ENCODE measurements around the gene FOXD4. TPM values are rescaled to one million over a fixed set of nuclear protein-coding genes. Genes with fewer than 3 reads are reported as not detected.
"Not testable (repeated sequence)": the region's sequence is repeated elsewhere in the genome, so short reads cannot be mapped to it uniquely, and the experiment has no call there.

FOXD4 gene
- total and polyA plus RNA-seq, 2 of the 8 experiments (the other 6 are each of a cell fraction or from before 2014, with no cell fraction given) = 0.03 TPM; not detected in 1

DNA sequence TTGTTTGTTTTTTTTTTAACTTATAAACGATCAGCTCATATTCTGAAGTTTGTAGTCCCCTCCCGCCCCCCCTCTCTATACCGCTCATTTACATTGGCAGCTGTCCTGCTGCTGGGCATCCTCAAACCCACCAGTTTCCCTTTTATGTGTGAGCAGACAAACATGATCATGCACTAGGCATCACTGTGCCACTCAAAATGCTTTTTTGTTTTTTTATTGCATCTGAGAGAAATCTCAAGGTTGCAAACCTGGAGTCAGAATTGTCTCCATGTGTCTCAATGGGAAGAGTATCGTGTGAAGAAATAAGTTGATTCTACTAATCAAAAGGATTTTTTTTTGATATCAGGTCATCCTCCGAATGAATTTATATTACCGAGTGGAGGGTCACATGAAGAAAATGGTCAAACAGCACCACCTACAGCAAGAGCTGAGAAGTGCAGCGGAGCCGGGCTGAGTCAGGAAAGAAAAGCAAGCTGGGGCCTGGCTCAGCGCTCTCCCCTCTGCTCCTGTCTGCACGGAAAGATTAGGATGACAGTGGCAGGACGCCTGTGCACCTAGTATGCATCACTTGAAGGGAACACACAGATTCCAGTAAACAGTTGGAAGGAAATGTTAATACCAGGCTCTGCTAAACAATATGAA lies 29.7 kb downstream of the FOXD4 start:
- H3K4me2 ChIP-seq (ENCODE audit: insufficient read depth in 1 of 2, low read depth in 2 of 2, low read length in 2 of 2); H2BK12ac ChIP-seq (ENCODE audit: low read depth, low read length); H2BK15ac ChIP-seq (ENCODE audit: low read length); H3K14ac ChIP-seq (ENCODE audit: insufficient read length); DNase-seq (ENCODE audit: low read depth in 1 of 2, low spot score in 2 of 2); H2BK5ac ChIP-seq (ENCODE audit: low read depth, low read length); H3K27ac ChIP-seq (ENCODE audit: low read depth, low read length); H3K9me3 ChIP-seq (ENCODE audit: insufficient read depth in 2 of 2, low read depth in 1 of 2, low read length in 1 of 2); H3K4me1 ChIP-seq (replicated peaks in 1 of 4; ENCODE audit: control insufficient read depth in 3 of 4, insufficient read depth in 4 of 4, low read length in 3 of 4); H3K36me3 ChIP-seq (ENCODE audit: control insufficient read depth in 2 of 4, insufficient read depth in 4 of 4, low read length in 3 of 4); FAIRE-seq; H3K23ac ChIP-seq (ENCODE audit: insufficient read length); H4K20me1 ChIP-seq (replicated peaks in 1 of 2; ENCODE audit: control insufficient read depth in 1 of 2, insufficient read depth in 2 of 2, low read length in 2 of 2); H3K4ac ChIP-seq (replicated peaks; ENCODE audit: insufficient read length, low read depth, low read length); H4K5ac ChIP-seq (ENCODE audit: insufficient read length, low read depth, low read length); H4K91ac ChIP-seq (replicated peaks; ENCODE audit: insufficient read length, low read length); H3K27me3 ChIP-seq (replicated peaks in 1 of 4; ENCODE audit: control insufficient read depth in 3 of 4, extremely low read depth in 1 of 4, insufficient read depth in 3 of 4, low read length in 3 of 4); H2AFZ ChIP-seq (ENCODE audit: low read length); H3K56ac ChIP-seq (replicated peaks; ENCODE audit: insufficient read length, low read depth, low read length); H4K8ac ChIP-seq (ENCODE audit: extremely low read depth, insufficient read depth, low read length); H2BK20ac ChIP-seq (ENCODE audit: low read length); H2BK120ac ChIP-seq (replicated peaks; ENCODE audit: low read depth, low read length); H3K18ac ChIP-seq (ENCODE audit: extremely low read depth, low read length); H2AK5ac ChIP-seq (ENCODE audit: low read depth, low read length); POLR2A ChIA-PET (ENCODE audit: partially characterized antibody); H3K79me1 ChIP-seq (ENCODE audit: low read depth, low read length); H3K23me2 ChIP-seq (ENCODE audit: low read depth, low read length); H3K9ac ChIP-seq (replicated peaks in 1 of 4; ENCODE audit: extremely low read depth in 1 of 4, low read depth in 3 of 4, low read length in 3 of 4); H3K4me3 ChIP-seq (ENCODE audit: extremely low read depth in 1 of 4, insufficient read depth in 2 of 4, low read depth in 3 of 4, low read length in 4 of 4); H3K79me2 ChIP-seq (ENCODE audit: control insufficient read depth in 1 of 2, insufficient read depth in 2 of 2, low read length in 2 of 2): not testable (repeated sequence)
- 0% methylated on average over 1 of the region's 11 CpGs; no CpG with 5 or more reads in 1 of the 2 experiments for WGBS, 2 experiments (ENCODE audit: extremely low coverage in 1 of 2, insufficient coverage in 1 of 2, insufficient read length in 1 of 2, insufficient replicate concordance in 2 of 2, low coverage in 1 of 2, low lambda C conversion rate in 2 of 2, missing lambda C conversion rate in 1 of 2)
- CTCF ChIA-PET (ENCODE audit: partially characterized antibody) = interaction anchor here (0.6 kb wide), 1 partner anchor 222 kb away, joined by 4 read pairs; no protein-coding TSS in a partner anchor

GRCh38 chr9:87860-88259 lies 30.4 kb downstream of the FOXD4 start:
- H3K9me3 ChIP-seq (ENCODE audit: insufficient read depth in 2 of 2, low read depth in 1 of 2, low read length in 1 of 2); H2BK120ac ChIP-seq (replicated peaks; ENCODE audit: low read depth, low read length); H3K23me2 ChIP-seq (ENCODE audit: low read depth, low read length); H3K79me2 ChIP-seq (ENCODE audit: control insufficient read depth in 1 of 2, insufficient read depth in 2 of 2, low read length in 2 of 2); H4K91ac ChIP-seq (replicated peaks; ENCODE audit: insufficient read length, low read length); H3K23ac ChIP-seq (ENCODE audit: insufficient read length); H3K79me1 ChIP-seq (ENCODE audit: low read depth, low read length); H3K36me3 ChIP-seq (ENCODE audit: control insufficient read depth in 2 of 4, insufficient read depth in 4 of 4, low read length in 3 of 4); H3K9ac ChIP-seq (replicated peaks in 1 of 4; ENCODE audit: extremely low read depth in 1 of 4, low read depth in 3 of 4, low read length in 3 of 4); H3K4me3 ChIP-seq (ENCODE audit: extremely low read depth in 1 of 4, insufficient read depth in 2 of 4, low read depth in 3 of 4, low read length in 4 of 4); H2BK12ac ChIP-seq (ENCODE audit: low read depth, low read length); H2AK5ac ChIP-seq (ENCODE audit: low read depth, low read length); H3K4me1 ChIP-seq (replicated peaks in 1 of 4; ENCODE audit: control insufficient read depth in 3 of 4, insufficient read depth in 4 of 4, low read length in 3 of 4); H3K4me2 ChIP-seq (ENCODE audit: insufficient read depth in 1 of 2, low read depth in 2 of 2, low read length in 2 of 2); H3K56ac ChIP-seq (replicated peaks; ENCODE audit: insufficient read length, low read depth, low read length); H2BK5ac ChIP-seq (ENCODE audit: low read depth, low read length); FAIRE-seq; H3K18ac ChIP-seq (ENCODE audit: extremely low read depth, low read length); H4K5ac ChIP-seq (ENCODE audit: insufficient read length, low read depth, low read length); H2BK20ac ChIP-seq (ENCODE audit: low read length); H3K14ac ChIP-seq (ENCODE audit: insufficient read length); H2AFZ ChIP-seq (ENCODE audit: low read length); POLR2A ChIA-PET (ENCODE audit: partially characterized antibody); H3K4ac ChIP-seq (replicated peaks; ENCODE audit: insufficient read length, low read depth, low read length); H3K27me3 ChIP-seq (replicated peaks in 1 of 4; ENCODE audit: control insufficient read depth in 3 of 4, extremely low read depth in 1 of 4, insufficient read depth in 3 of 4, low read length in 3 of 4); H4K20me1 ChIP-seq (replicated peaks in 1 of 2; ENCODE audit: control insufficient read depth in 1 of 2, insufficient read depth in 2 of 2, low read length in 2 of 2); DNase-seq (ENCODE audit: low read depth in 1 of 2, low spot score in 2 of 2); H4K8ac ChIP-seq (ENCODE audit: extremely low read depth, insufficient read depth, low read length); H3K27ac ChIP-seq (ENCODE audit: low read depth, low read length); H2BK15ac ChIP-seq (ENCODE audit: low read length): not testable (repeated sequence)
- CTCF ChIA-PET (ENCODE audit: partially characterized antibody) = interaction anchor here (0.6 kb wide), 1 partner anchor 223 kb away, joined by 4 read pairs; no protein-coding TSS in a partner anchor
- 48% methylated on average over 5 of the region's 6 CpGs; no CpG with 5 or more reads in 1 of the 2 experiments for WGBS, 2 experiments (ENCODE audit: extremely low coverage in 1 of 2, insufficient coverage in 1 of 2, insufficient read length in 1 of 2, insufficient replicate concordance in 2 of 2, low coverage in 1 of 2, low lambda C conversion rate in 2 of 2, missing lambda C conversion rate in 1 of 2)

Measured in H1 (cell line).